HepG2 (cell line): ENCODE results near the gene ADGRG6. TPM values are rescaled to one million over a fixed set of nuclear protein-coding genes. Genes with fewer than 3 reads are reported as not detected.

Experiments used
- DNMT1 ChIP-seq: sonication (generic); formaldehyde crosslinking; IDR thresholded peaks from 2 replicates; pipeline ENCODE4 v1.5.1; 2020; ENCODE audit warnings: mild to moderate bottlenecking, missing genetic modification reagents
- DNMT3B ChIP-seq: conservative IDR thresholded peaks from 2 replicates; pipeline ENCODE4 v1.6.1; 2016; ENCODE audit warnings: missing biosample characterization, control low read depth
- DPF2 ChIP-seq: sonication (generic); formaldehyde crosslinking; IDR thresholded peaks from 2 replicates; pipeline ENCODE4 v1.4.0; 2020; ENCODE audit warnings: mild to moderate bottlenecking, low read depth, missing genetic modification reagents, borderline replicate concordance
- DR1 ChIP-seq: sonication (generic); formaldehyde crosslinking; IDR thresholded peaks from 2 replicates; pipeline ENCODE4 v1.8.0; 2021; ENCODE audit warnings: mild to moderate bottlenecking, missing genetic modification reagents, inconsistent platforms
- GABPA ChIP-seq, 2 experiments: IDR thresholded peaks; 2 replicates each; pipeline ENCODE4 v1.6.1; 2011 to 2016; ENCODE audit warnings: low read depth in 2 of 2, low read length in 1 of 2, missing biosample characterization in 1 of 2, missing genetic modification characterization in 1 of 2
- HES4 ChIP-seq: sonication (generic); formaldehyde crosslinking; IDR thresholded peaks from 2 replicates; pipeline ENCODE4 v1.9.0; 2021; ENCODE audit warnings: mild to moderate bottlenecking, missing genetic modification reagents, borderline replicate concordance
- HMG20B ChIP-seq: conservative IDR thresholded peaks from 2 replicates; pipeline ENCODE4 v1.6.1; 2016; ENCODE audit warnings: missing genetic modification reagents, missing compliant biosample characterization
- HOXA7 ChIP-seq: sonication (generic); formaldehyde crosslinking; IDR thresholded peaks from 2 replicates; pipeline ENCODE4 v1.8.1; 2022; ENCODE audit warnings: mild to moderate bottlenecking, missing genetic modification reagents, moderate library complexity
- MAZ ChIP-seq, 2 experiments: sonication (generic) in 1 of 2; formaldehyde crosslinking in 1 of 2; IDR thresholded peaks; 2 replicates each; pipeline versions ENCODE4 v1.5.0 to v1.6.1; 2012 to 2020; ENCODE audit warnings: low read depth in 2 of 2, mild to moderate bottlenecking in 2 of 2, borderline replicate concordance in 1 of 2, improper control_type of control experiment in 1 of 2, low read length in 1 of 2, missing genetic modification reagents in 1 of 2, moderate library complexity in 1 of 2
- NCOR1 ChIP-seq: fragments of 200-600 bp; sonication (generic); IDR thresholded peaks from 2 replicates; pipeline ENCODE4 v1.7.0; 2017; ENCODE audit warnings: antibody characterized with exemption, low read length, borderline replicate concordance
- NFKBIZ ChIP-seq: IDR thresholded peaks from 2 replicates; pipeline ENCODE4 v1.6.1; 2018; ENCODE audit warnings: missing genetic modification reagents, missing compliant biosample characterization
- ONECUT2 ChIP-seq: sonication (generic); formaldehyde crosslinking; IDR thresholded peaks from 2 replicates; pipeline ENCODE4 v1.4.0; 2020; ENCODE audit warnings: missing genetic modification reagents
- RARG ChIP-seq: sonication (generic); formaldehyde crosslinking; IDR thresholded peaks from 2 replicates; pipeline ENCODE4 v1.4.0; 2020; ENCODE audit warnings: low read depth, mild to moderate bottlenecking, missing genetic modification reagents
- REPIN1 ChIP-seq: sonication (generic); formaldehyde crosslinking; IDR thresholded peaks from 2 replicates; pipeline ENCODE4 v1.8.0; 2022; ENCODE audit warnings: missing genetic modification reagents, low read depth, mild to moderate bottlenecking, borderline replicate concordance
- TBX2 ChIP-seq: sonication (generic); formaldehyde crosslinking; IDR thresholded peaks from 2 replicates; pipeline ENCODE4 v1.5.0; 2020; ENCODE audit warnings: missing genetic modification reagents, mild to moderate bottlenecking, borderline replicate concordance
- ZBTB14 ChIP-seq: sonication (generic); formaldehyde crosslinking; IDR thresholded peaks from 2 replicates; pipeline ENCODE4 v1.4.0; 2020; ENCODE audit warnings: missing genetic modification reagents
- ZFYVE20 ChIP-seq: sonication (generic); formaldehyde crosslinking; IDR thresholded peaks from 2 replicates; pipeline ENCODE4 v1.8.0; 2023; ENCODE audit warnings: low read depth, mild to moderate bottlenecking, moderate library complexity, missing genetic modification reagents, borderline replicate concordance
- ZKSCAN5 ChIP-seq: sonication (generic); formaldehyde crosslinking; IDR thresholded peaks from 2 replicates; pipeline ENCODE4 v1.5.1; 2020; ENCODE audit warnings: mild to moderate bottlenecking, missing genetic modification reagents
- ZNF24 ChIP-seq: fragments of 450-650 bp; IDR thresholded peaks from 2 replicates; pipeline ENCODE4 v1.6.1; 2017; ENCODE audit warnings: antibody characterized with exemption, mild to moderate bottlenecking
- ZNF292 ChIP-seq: sonication (generic); formaldehyde crosslinking; IDR thresholded peaks from 2 replicates; pipeline ENCODE4 v1.8.1; 2022; ENCODE audit warnings: mild to moderate bottlenecking, low read depth, missing genetic modification reagents, borderline replicate concordance
- ZNF768 ChIP-seq: sonication (generic); formaldehyde crosslinking; IDR thresholded peaks from 2 replicates; pipeline ENCODE4 v1.4.0; 2020; ENCODE audit warnings: missing genetic modification reagents
- polyA plus RNA-seq, 8 experiments: library from polyadenylated mRNA; depleted of rRNA in 3 of 8; stranded (reverse) in 7 of 8; unstranded in 1 of 8; fragments of >200 nt; fragmentation: Illumina TruSeq in 4 of 8; extraction: Trizol in 4 of 8; gene quantifications; 2 replicates each; pipeline versions ENCODE4 v1.2.1 to v1.2.3, GENCODE V29; 2011 to 2016; ENCODE audit warnings: low read depth in 4 of 8, missing spikeins in 1 of 8, mixed read lengths in 1 of 8; ENCODE audit not compliant: insufficient read depth in 1 of 8
- total RNA-seq, 5 experiments: library from RNA; depleted of rRNA; stranded (reverse); fragments of >200 nt; fragmentation: Illumina TruSeq; extraction: Trizol; gene quantifications; 2 replicates each; pipeline ENCODE4 v1.2.3, GENCODE V29; 2016; ENCODE audit warnings: low read depth in 1 of 5
- TF ChIP-seq, protein P1 (sequence below): sonication (generic); formaldehyde crosslinking; IDR thresholded peaks from 2 replicates; pipeline ENCODE4 v1.5.1; 2020; ENCODE audit warnings: missing genetic modification reagents, mild to moderate bottlenecking, borderline replicate concordance
- TF ChIP-seq, protein P2 (sequence below): sonication (generic); formaldehyde crosslinking; IDR thresholded peaks from 2 replicates; pipeline ENCODE4 v1.5.1; 2020; ENCODE audit warnings: missing genetic modification reagents, mild to moderate bottlenecking, borderline replicate concordance
- TF ChIP-seq, protein P3 (sequence below): sonication (generic); formaldehyde crosslinking; IDR thresholded peaks from 2 replicates; pipeline ENCODE4 v1.5.0; 2020; ENCODE audit warnings: missing genetic modification reagents, mild to moderate bottlenecking, borderline replicate concordance

The ADGRG6 gene
- total and polyA plus RNA-seq, 2 of the 13 experiments (the other 11 are each of a cell fraction or from before 2014, with no cell fraction given): 129 to 249 TPM

DNA sequence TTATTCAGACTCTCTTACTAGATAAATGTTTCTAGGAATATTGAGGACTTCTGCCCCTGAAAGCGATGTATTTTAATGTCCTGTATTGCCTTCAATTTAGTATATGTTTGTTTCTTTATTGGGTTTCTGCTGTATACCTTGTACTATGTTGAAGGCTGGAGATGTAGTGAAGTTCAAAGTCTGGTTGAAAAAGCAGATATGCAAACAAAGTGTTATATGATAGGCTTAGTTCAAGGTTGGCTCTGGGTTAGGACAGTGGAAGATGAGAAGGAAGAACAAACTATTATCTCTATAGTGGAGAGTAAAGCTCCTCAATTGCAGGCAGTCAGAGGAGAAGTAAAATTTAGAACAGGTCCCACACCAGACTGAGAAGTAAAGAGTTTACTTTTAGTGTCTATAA lies 36.3 kb upstream of the ADGRG6 start (continued):
- TF ChIP-seq ZKSCAN5 (CRISPR knock-in tag) (no peak), ZNF768 (CRISPR knock-in tag) (no peak), REPIN1 (CRISPR knock-in tag) (peak; percentile 88; the same call in 1 of the 2 replicates), ZNF24 (peak; percentile 37; the same call in 1 of the 2 replicates), NFKBIZ (CRISPR knock-in tag) (peak; percentile 77; the same call in 1 of the 2 replicates), MAZ (IDR thresholded peaks at IDR 0.05; ENCODE audit: borderline replicate concordance, low read depth, low read length) (no peak), MAZ (CRISPR knock-in tag; IDR thresholded peaks at IDR 0.05; ENCODE audit: low read depth) (no peak), DNMT1 (no peak), HOXA7 (CRISPR knock-in tag) (no peak), TBX2 (CRISPR knock-in tag) (0 out of 2 replicates have a peak, but pooled peaks have one; percentile 18), DNMT3B (CRISPR knock-in tag) (0 out of 2 replicates have a peak, but pooled peaks have one; percentile 33), HMG20B (CRISPR knock-in tag) (peak; percentile 52; the same call in 1 of the 2 replicates), DPF2 (CRISPR knock-in tag) (peak; percentile 89; the same call in 1 of the 2 replicates), GABPA (IDR thresholded peaks at IDR 0.05; ENCODE audit: low read depth, low read length) (no peak), GABPA (CRISPR knock-in tag; IDR thresholded peaks at IDR 0.05; ENCODE audit: low read depth) (no peak), ONECUT2 (CRISPR knock-in tag) (peak; percentile 65; the same call in 1 of the 2 replicates), ZFYVE20 (CRISPR knock-in tag) (no peak), NCOR1 (peak; percentile 88; the same call in 1 of the 2 replicates), RARG (CRISPR knock-in tag) (no peak), HES4 (no peak), ZBTB14 (no peak), DR1 (CRISPR knock-in tag) (no peak), ZNF292 (CRISPR knock-in tag) (0 out of 2 replicates have a peak, but pooled peaks have one; percentile 33)
- TF ChIP-seq, protein P1, sequence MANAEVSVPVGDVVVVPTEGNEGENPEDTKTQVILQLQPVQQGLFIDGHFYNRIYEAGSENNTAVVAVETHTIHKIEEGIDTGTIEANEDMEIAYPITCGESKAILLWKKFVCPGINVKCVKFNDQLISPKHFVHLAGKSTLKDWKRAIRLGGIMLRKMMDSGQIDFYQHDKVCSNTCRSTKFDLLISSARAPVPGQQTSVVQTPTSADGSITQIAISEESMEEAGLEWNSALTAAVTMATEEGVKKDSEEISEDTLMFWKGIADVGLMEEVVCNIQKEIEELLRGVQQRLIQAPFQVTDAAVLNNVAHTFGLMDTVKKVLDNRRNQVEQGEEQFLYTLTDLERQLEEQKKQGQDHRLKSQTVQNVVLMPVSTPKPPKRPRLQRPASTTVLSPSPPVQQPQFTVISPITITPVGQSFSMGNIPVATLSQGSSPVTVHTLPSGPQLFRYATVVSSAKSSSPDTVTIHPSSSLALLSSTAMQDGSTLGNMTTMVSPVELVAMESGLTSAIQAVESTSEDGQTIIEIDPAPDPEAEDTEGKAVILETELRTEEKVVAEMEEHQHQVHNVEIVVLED (CRISPR knock-in tag): no peak; the same call in 1 of the 2 replicates
- TF ChIP-seq, protein P2, sequence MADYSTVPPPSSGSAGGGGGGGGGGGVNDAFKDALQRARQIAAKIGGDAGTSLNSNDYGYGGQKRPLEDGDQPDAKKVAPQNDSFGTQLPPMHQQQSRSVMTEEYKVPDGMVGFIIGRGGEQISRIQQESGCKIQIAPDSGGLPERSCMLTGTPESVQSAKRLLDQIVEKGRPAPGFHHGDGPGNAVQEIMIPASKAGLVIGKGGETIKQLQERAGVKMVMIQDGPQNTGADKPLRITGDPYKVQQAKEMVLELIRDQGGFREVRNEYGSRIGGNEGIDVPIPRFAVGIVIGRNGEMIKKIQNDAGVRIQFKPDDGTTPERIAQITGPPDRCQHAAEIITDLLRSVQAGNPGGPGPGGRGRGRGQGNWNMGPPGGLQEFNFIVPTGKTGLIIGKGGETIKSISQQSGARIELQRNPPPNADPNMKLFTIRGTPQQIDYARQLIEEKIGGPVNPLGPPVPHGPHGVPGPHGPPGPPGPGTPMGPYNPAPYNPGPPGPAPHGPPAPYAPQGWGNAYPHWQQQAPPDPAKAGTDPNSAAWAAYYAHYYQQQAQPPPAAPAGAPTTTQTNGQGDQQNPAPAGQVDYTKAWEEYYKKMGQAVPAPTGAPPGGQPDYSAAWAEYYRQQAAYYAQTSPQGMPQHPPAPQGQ (CRISPR knock-in tag): no peak
- TF ChIP-seq, protein P3, sequence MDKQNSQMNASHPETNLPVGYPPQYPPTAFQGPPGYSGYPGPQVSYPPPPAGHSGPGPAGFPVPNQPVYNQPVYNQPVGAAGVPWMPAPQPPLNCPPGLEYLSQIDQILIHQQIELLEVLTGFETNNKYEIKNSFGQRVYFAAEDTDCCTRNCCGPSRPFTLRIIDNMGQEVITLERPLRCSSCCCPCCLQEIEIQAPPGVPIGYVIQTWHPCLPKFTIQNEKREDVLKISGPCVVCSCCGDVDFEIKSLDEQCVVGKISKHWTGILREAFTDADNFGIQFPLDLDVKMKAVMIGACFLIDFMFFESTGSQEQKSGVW (CRISPR knock-in tag): no peak
